Cardiac septum (tissue), 1 donor: ENCODE data around the gene ASPHD1. TPM values are rescaled to one million over a fixed set of nuclear protein-coding genes. Genes with fewer than 3 reads are reported as not detected.
"Not testable (repeated sequence)": the region's sequence is repeated elsewhere in the genome, so short reads cannot be mapped to it uniquely, and the experiment has no call there.

Experiments
- DNase-seq: peaks from one replicate; pipeline ENCODE4 v3.0.0-alpha.2; 2020; ENCODE audit warnings: low spot score
- intact Hi-C: fragments of 100-400 bp; cut with DNase I; formaldehyde crosslinking; loops from one replicate; pipeline ENCODE4 v1.14.0; 2022
- total RNA-seq: library from RNA; stranded (reverse); fragmentation: NEBNext Ultra II Directional; extraction: Animal tissue kit (Norgen Biotek cat#: 25700); gene quantifications from one replicate; pipeline ENCODE4 v1.2.1, GENCODE V29; 2021
- donor health status: DM: no; HTN: no; CAD: no.

The ASPHD1 gene
- total RNA-seq, 1 donor from 2014 or later, result 0.38 TPM

DNA sequence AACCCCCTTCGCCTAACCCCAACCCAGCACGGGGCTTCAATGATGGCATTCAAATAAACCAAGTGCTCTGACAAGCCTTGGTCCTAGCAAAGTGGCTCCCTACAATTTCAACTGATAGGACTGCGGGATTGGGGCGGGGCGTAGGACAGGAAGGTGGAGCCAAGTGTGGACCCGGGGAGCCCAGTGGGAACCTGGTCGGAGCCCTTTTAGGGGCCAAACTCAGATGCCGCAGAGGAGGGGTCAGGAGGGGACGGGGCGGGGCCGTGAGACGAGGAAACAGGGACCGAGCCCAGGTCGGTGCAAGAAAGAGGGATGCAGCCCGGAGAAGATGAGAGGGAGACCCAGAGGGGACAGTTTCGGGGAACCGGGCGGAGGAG lies 24.1 kb upstream of the ASPHD1 start:
- no peak for DNase-seq
- intact Hi-C loops, result no loop called here

DNA sequence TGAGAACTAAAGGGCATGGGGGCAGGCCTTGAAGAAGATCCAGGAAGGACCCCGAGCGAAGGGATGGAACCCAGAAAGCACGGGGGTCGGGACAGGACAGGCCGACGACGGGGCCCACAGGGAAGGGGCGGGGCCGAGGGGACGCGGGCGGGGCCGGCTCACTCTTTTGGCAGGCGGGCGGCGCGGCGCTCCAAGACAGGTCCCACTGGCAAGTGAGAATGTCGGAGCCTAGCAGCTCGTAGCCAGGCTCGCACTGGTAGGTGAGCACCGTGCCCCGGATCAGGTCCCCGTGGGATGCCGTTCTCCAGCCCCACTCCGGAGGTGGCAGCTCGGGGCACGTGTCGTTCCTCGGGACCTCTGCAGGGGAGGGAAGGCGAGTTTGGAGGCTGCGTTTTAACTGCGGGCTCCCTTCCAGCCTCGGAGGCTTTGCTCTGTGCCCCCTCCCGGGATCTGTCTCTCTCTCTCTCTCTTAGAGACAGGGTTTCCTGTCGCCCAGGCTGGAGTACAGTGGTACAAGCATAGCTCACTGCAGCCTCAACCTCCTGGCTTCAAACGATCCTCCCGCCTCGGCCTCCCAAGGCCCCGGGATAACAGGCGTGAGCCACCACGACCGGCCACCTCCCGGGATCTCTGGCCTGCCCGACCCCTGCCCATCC lies 23.6 kb upstream of the ASPHD1 start:
- no peak for DNase-seq
- intact Hi-C loops, result no loop called here

DNA sequence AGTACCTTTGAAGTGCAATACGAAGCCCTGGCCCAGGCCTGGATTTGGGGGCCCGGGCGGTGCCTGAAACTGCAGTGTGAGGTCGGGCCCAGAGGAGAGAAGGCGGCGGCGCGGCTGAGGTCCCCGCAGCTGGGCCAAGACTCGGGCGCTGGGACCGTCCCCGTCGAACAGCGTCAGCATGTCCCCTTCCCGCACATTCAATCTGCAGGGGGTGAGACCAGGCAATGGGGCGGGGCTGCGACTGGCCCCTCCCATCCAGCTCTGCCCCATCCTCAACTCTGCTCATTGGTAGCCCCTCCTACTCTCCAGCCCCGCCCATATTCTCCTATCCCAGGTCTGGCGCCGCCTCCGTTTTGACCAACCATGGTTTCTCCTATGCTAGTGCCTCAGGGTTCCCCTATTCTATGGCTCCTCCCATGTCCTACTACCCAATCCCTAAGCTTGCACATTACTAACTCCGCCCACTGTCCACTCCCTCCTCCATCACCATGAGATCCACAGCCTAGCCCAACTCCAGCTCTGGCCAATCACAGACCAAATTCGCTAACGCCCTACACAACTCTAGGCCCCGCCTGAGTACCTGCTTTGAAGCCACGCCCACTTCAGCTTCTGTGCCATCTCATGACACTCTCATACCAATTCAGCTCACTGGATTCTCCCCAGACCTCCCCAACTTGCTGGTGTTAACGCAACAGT lies 22.9 kb upstream of the ASPHD1 start:
- intact Hi-C loops, result no loop called here
- no peak for DNase-seq

DNA sequence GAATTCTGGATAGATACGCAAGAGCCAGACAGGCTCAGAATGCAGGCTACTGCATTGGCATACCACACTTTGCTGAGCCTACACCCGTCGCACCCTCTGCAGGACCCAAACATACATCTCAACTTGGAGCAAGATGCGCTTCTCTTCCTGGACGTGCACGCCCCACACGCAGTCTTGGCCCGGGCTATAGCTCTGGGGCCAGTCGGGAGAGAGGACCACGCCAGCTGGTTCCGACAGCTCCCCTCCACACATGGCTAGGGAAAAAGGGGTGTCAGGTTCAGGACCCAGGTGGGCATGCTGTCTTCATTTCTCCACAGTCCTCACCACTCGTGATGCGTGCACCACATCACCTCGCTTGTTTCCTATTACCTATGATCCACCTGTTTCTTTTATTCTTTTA lies 22.1 kb upstream of the ASPHD1 start:
- no peak for DNase-seq
- intact Hi-C loops, result no loop called here

DNA sequence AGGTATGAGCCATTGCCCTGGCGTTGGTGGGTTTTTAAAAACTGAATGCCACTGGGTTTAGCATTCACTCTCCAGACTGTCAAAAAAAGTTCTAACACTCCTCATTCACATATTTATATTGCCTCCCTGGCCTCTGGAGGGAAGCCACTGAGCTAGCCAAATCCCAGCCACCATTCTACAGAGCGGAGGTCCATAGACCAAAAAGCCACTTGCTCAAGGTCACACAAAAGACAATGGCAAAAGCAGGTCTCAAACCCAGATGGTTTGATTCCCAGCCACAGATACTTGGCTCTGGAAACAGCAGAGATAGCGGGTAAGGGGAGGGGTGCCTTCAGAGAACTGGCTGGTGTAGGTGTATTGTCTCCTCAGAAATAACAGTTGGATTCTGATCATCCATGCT lies 19.2 kb upstream of the ASPHD1 start:
- no peak for DNase-seq
- intact Hi-C loops, result no loop called here

DNA sequence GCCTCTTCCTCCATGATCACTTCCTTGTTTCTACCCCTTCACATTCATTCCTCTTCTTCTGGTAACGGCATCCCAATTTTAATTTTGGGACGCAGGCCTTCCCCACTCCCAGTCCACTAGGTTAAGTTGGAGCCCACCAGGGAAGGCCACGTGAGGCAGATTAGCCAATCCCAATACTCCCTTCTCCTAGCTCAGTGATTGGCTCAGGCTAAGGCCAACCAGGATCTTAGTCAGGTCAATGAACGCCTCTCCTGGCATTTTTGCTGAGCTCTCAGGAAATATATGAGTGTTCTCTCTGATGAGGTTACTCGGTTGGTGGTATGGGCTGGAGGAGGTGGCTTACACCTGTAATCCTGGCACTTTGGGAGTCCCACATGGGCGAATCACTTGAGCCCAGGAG lies 16.3 kb upstream of the ASPHD1 start:
- intact Hi-C loops, result no loop called here
- no peak for DNase-seq

DNA sequence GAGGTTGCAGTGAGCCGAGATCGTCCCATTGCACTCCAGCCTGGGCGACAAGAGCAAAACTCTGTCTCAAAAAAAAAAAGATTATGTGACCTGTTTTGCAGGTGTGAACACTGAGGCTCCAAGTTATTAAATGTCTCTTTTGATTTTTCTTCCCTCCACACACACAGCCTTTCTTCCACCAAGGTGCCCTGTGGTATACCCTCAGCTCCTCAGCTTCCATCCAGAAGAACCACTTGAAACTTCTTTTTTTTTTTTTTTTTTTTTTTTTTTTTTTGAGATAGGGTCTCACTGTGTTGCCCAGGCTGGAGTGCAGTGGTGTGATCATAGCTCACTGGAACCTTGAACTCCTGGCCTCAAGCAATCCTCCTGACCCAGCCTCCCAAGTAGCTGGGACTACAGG lies 10.9 kb upstream of the ASPHD1 start:
- DNase-seq, intact Hi-C loops: not testable (repeated sequence)

DNA sequence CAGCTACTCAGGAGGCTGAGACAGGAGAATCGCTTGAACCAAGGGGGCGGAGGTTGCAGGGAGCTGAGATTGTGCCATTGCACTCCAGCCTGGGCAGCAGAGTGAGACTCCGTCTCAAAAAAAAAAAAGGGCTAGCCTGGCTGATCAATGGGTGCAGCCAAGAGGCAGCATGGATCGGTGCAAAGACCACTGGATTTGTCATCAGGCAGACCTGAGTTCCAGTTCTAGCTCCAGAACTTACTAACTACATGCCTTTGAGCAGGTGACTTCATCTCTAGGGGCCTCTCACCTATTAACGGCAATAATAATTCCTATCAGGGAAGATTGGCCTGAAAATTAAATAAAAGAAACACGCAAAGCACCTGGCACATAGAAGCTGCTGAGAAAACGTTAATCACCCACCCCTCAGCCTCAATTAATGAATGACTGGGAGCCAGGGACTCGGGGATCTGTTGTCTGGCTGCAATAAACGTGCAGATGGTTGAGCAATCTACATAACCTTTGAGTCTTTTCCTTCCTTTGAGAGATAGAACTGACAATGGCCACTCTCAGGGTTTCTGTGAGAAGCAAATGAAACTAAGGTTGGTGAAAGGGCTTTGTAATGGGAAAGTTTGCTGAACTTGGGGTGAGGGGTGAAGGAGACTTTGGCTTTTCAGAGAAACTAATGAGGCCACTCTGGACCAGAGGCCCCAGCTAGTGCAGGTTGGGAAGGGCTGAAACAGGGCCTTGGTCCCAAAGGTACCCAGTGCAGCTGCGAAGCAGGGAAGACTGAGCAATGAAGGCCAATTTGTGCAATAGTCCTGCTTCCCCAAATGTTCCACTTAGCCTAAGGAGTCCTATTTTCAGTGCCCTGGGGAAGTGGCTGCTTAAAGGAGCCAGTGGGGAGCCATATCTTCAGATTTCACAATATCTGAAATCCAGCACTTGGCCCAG lies 8.5 kb upstream of the ASPHD1 start:
- intact Hi-C loops, result no loop called here
- no peak for DNase-seq

DNA sequence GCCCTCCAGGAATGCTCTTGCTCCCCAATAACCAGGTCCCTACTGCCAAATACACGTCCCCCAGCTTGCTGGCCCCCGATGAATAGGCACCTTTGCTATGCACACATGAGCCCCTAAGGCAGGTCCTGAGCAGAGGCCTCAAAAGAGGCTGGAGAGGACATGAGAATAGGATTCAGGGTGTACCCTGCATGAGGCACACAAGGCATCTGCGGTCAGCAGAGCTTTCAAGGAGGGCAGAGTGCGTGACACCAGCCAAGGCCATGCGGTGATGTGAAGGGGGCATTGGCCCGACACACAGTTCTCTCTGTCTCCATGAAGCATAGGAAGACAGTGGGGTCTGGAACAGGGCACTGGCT lies 7.9 kb upstream of the ASPHD1 start:
- intact Hi-C loops, result no loop called here

DNA sequence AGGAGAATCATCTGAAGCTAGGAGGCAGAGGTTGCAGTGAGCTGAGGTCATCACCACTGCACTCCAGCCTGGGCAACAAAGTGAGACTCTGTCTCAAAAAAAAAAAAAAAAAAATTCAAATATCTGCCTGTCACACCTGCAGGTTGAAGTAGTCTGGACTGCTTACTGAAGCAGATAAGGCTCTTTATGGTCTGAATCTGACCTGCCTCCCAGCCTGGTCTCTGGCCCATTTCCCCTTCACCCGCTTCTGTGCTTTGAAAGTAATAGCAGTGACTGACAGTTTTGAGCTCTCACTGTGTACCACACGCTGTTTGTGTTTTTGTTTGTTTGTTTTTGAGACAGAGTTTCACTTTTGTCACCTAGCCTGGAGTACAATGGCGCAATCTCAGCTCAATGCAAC lies 6.7 kb upstream of the ASPHD1 start:
- no peak for DNase-seq
- intact Hi-C loops, result no loop called here

More for the DNA sequence above, 7.9 kb upstream of the ASPHD1 start:
- DNase-seq, result no peak

DNA sequence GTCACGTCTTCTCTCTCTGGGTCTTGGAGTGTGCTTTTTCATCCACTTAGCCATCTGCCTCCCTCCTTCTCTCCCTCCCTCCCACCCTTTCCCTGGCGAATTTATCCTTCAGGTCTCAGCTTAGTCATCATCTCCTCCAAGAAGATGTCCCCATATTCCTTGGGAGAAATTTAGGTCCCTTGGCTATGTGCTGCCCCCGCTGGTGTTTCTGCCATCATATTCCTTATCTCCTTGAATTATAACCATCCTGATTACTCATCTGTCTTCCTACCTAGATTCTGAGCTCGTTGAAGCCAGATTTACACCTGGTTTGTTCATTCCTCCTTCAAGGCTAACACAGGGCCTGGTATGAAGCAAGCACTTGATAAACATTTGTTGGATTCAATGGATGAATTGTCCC lies 5.9 kb upstream of the ASPHD1 start:
- intact Hi-C loops, result no loop called here
- no peak for DNase-seq

DNA sequence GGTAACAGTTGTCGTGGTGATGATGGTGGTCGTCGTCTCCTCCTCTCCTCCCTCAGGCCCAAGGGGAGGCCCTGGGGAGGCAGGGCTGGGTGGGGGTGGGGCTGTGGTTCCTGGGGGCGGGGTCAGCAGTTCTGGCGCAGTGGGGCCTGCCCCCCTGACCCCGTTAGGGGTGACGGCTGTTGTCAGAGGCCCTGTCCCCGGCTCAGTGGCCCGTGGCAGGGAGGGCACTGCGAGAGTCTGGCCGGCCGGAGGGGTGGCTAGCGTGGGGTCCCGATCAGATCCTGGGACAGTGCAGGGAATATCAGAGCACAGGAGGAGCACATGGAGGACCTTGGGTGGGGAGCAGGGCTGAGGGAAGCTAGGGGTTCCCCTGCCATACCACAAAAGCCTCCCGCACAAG lies 3.4 kb upstream of the ASPHD1 start:
- no peak for DNase-seq
- intact Hi-C loops, result no loop called here

DNA sequence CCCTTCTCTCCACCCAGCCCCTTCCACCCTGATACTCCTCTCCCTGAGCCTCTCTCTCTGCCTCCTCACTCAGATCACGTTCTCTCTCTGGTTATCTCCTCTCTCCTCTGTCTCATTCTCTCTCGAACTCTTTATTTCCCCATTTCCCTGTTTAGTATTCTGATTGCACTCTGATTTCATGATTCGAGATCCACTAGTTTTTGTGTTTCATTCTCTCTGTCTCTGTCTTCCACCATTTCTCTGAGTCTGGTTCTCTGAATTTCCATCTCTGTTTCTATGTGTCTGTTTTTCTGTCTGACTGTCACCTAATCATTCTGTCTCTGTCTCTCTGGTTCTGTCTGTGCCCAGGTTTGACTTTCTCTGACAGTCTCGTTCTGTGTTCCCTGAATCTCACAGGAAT lies 3.0 kb upstream of the ASPHD1 start:
- intact Hi-C loops, result no loop called here
- no peak for DNase-seq

DNA sequence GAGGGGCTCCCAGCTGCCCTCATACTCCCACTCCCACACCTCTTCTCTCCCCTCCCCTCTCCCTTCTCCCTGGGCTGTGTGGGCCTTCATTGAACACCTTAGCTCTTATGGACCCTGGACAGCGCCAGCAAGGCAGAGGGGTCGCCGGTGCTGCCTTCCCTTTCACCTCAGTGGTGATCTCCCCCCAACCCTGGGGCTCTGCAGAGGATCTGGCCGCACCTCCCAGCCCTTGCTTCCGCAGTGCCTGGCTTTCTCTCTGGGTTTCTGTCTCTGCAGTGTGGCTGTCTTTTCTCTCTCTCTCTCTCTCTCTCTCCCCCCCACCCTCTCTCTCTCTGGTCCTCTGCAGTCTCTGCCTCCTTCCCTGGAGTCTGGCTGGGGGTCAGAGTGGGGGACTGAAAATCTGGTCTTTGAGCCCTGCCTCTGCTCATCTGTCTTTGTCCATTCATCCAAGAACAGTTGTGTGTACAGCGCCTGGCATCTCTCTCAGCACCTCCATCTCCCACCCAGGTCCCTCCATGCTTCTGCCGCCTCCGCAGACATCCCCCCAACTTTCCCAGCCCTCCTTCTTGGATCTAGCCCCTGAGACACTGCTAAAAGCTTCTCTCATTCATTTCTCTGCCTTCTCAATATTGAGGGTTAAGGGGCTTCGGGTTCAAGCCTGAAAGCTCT lies 2.0 kb upstream of the ASPHD1 start:
- DNase-seq, result no peak
- intact Hi-C loops, result no loop called here

DNA sequence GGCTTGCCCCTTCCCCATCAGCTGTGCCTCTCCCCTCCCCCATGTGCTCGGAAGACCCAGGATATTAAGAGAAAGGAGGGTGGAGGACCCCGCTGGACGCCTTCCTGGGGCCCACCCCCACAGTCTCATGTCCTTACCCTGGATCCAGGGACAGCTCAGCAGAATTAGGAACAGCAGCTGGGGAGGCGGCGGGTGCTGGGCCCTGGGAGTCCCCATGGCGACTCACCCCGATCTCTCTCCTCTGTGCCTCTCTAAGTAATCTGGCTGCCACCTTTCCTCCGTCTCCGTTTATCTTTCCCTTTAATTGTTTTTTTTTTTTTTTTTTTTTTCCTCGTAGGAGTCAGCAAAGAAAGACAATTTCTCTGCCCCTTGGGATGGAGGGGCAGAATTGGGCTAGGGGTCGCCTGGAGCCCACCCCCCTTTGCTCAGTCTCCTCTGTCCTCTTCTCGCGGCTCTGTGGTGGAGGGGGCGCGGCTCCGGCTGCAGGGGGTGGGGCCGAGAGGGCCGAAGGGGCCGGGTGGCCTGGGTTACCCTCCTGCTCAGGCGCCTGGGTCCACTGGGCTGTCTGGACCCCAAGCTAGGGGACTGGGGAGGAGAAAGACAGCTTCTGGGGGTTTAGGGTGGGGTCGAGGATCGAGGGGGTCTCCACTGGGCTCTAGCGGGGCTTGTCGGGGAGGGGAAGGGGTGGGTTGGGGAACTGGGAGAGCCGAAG lies 1.3 kb upstream of the ASPHD1 start:
- intact Hi-C loops, result no loop called here
- DNase-seq, result no peak

DNA sequence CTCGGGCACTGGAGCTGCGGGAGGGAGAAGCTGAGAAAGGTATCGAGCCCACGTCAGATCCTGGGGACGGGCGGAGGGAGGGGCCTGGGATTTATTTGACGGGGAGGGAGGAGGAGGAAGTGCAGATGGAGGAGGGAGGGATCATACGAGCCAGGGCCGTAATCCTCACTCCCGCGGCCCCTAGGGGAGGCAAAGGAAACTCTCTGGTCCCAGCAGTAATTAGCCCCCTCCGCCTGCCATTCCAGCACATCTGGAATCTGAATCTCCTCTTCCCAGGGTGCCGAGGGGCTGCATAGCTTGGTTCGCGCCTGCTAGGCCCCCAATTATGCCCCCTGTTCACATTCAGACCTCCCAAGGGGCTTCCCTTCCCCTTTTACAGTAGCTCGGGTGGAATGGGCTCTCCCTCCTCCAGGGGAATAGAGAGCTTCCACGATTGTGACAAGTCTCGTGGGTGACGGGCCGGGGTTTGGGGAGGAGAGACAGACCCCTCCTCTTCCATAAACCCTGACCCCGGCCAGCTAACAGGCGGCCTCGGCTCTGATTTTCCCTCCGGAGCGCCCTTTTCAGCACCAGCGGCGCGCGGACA lies 679 bp upstream of the ASPHD1 start, which contains the start of gene SEZ6L2:
SEZ6L2 (minus strand) TSS at position 35 of the 586 bp plus-strand sequence. CDS start 531 bp downstream, outside the sequence.
- peak; percentile 88 for DNase-seq
- intact Hi-C loops, result loop anchor here (10.0 kb wide), 1 partner anchor 65 kb away; no protein-coding TSS in a partner anchor

DNA sequence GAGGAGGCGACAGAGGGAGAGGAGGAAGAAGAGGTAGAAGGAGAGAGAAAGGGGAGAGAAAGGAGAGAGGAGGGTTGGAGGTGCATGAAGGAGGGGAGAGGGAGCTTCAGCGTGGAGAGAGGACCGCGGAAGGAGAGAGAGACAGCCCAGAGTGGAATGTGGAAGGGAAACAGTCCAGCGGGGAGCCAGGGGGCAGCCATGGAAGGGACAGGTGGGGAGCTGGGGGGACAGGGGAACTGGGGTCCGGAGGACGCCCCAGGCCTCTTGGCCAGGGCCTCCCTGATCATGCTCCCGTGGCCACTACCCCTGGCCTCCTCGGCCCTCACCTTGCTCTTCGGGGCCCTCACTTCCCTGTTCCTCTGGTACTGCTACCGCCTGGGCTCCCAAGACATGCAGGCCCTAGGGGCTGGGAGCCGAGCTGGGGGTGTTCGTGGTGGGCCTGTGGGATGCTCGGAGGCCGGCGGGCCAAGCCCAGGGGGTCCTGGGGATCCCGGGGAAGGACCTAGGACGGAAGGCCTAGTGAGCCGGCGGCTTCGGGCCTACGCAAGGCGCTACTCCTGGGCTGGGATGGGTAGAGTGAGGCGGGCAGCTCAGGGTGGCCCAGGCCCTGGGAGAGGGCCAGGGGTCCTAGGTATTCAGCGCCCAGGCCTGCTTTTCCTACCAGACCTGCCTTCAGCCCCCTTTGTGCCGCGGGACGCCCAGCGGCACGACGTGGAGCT lies 759 bp downstream of the ASPHD1 start:
- intact Hi-C loops, result loop anchor here (10.0 kb wide), 1 partner anchor 66 kb away; no protein-coding TSS in a partner anchor

DNA sequence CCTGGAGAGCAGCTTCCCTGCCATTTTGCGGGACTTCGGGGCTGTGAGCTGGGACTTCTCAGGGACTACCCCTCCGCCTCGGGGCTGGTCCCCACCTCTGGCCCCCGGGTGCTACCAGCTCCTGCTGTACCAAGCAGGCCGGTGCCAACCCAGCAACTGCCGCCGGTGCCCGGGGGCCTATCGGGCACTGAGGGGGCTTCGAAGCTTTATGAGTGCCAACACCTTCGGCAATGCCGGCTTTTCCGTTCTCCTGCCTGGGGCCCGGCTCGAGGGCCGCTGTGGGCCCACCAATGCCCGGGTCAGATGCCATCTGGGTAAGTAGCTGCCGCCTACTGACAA lies 1.3 kb downstream of the ASPHD1 start:
- no peak for DNase-seq
- intact Hi-C loops, result loop anchor here (10.0 kb wide), 1 partner anchor 67 kb away; no protein-coding TSS in a partner anchor

More for the DNA sequence above, 759 bp downstream of the ASPHD1 start:
- DNase-seq, result no peak
